Testis (tissue), 2 donors: ENCODE results near the gene PSMC6.

Source experiments
- CTCF ChIP-seq, 3 experiments: fragments of 450-650 bp in 2 of 3; fragments of 200-600 bp in 1 of 3; sonication (generic) in 1 of 3; IDR thresholded peaks; one replicate each; pipeline ENCODE4 v1.5.1; 2016 to 2019; ENCODE audit warnings: antibody characterized with exemption in 3 of 3, mild to moderate bottlenecking in 2 of 3, moderate library complexity in 1 of 3
- POLR2A ChIP-seq: fragments of 450-650 bp; IDR thresholded peaks from one replicate; pipeline ENCODE4 v1.6.1; 2017; ENCODE audit warnings: antibody characterized with exemption, mild to moderate bottlenecking, moderate library complexity

DNA sequence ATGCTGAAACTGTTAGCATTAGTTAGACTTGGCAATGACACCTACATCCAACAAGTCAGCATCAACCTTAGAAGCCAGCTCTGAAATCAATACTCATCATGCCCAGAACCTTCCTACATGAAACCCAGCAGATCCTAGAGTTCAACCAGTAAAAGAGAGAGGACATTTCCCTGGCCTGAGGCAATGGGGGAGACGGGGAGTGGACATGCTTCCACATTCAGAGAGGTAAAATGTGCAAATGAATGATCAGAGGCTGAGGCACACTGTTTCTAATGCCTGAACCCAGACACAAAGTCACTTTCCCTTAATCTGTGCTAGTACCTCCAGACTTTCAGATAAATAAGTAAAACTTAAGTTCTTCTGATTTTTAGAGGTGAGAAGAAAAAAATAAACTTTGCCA, 46.2 kb upstream of the PSMC6 start:
- TF ChIP-seq CTCF (IDR thresholded peaks at IDR 0.05), result no peak
- TF ChIP-seq POLR2A, result no peak
